ENCODE results near the gene TUB.

DNA sequence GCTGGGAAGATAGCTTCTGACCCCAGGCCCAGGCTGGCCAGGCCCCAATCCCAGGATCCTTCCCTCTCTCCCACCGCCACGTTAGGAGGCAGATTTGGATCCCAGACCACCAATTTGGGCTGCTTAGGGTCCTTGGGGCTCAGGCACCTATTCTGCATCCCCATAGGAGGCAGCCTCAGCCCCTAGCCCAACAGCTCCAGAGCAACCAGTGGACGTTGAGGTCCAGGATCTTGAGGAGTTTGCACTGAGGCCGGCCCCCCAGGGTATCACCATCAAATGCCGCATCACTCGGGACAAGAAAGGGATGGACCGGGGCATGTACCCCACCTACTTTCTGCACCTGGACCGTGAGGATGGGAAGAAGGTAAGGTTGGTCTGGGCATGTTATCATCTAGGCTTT lies 16.1 kb downstream of the TUB start:
- TF ChIP-seq, protein P1, sequence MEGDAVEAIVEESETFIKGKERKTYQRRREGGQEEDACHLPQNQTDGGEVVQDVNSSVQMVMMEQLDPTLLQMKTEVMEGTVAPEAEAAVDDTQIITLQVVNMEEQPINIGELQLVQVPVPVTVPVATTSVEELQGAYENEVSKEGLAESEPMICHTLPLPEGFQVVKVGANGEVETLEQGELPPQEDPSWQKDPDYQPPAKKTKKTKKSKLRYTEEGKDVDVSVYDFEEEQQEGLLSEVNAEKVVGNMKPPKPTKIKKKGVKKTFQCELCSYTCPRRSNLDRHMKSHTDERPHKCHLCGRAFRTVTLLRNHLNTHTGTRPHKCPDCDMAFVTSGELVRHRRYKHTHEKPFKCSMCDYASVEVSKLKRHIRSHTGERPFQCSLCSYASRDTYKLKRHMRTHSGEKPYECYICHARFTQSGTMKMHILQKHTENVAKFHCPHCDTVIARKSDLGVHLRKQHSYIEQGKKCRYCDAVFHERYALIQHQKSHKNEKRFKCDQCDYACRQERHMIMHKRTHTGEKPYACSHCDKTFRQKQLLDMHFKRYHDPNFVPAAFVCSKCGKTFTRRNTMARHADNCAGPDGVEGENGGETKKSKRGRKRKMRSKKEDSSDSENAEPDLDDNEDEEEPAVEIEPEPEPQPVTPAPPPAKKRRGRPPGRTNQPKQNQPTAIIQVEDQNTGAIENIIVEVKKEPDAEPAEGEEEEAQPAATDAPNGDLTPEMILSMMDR (IDR thresholded peaks at IDR 0.05): no peak
- no peak for TF ChIP-seq POLR2A (IDR thresholded peaks at IDR 0.05)
